ENCODE measurements around the gene SNED1. TPM values are rescaled to one million over a fixed set of nuclear protein-coding genes. Genes with fewer than 3 reads are reported as not detected.

The SNED1 gene
- total and polyA plus RNA-seq, 2 donors (not counting 1 experiment from before 2014, with no cell fraction given), result 27.2 to 39.5 TPM

DNA sequence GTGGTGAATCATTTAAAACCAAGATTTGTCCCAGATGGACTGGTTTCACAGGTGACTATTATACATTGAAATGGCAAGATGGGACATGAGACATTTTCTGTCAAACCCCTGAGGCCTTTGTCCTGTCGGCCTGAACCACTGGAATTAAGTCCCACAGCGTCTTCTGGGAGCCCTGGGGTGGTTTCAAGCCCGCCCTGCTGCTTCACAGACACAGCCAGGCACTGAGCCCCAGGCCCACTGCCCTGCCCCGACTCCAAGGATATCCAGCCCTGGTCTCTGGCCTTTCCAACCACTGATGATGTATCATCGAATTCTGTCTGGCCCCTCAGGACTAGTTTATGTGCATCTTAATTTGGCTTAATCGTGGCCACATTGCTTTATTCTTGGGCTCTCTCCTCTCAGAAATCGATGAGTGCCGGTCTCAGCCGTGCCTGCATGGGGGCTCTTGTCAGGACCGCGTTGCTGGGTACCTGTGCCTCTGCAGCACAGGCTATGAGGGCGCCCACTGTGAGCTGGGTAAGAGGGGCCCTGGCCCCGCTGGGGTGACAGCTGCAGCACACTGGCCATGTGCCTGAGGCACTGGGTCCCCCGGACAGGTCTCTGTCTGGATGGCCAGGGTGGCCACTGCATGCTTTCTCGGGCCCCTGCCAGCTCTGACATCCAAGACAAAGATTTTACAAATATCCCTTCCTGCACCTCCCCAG is 64.1 kb downstream of the SNED1 start:
- no peaks in the 10 kb centered on the region for H3K79me2 ChIP-seq (ENCODE audit: control insufficient read depth, insufficient read depth, low read length)
- H3K4me2 ChIP-seq (ENCODE audit: extremely low read depth, insufficient read depth, low read length), result no peak overlapping the region
- H3K27ac ChIP-seq (ENCODE audit: insufficient read depth, low read length), result no peak overlapping the region
- no peak overlapping the region for H3K4me3 ChIP-seq (replicated peaks in 1 of 4; ENCODE audit: control extremely low read depth in 1 of 4, insufficient read depth in 1 of 4, low read depth in 3 of 4, low read length in 4 of 4)
- peaks cover 4% of the 10 kb centered on the region for H3K36me3 ChIP-seq (ENCODE audit: control insufficient read depth, insufficient read depth, low read length)
- DNase-seq (ENCODE audit: low read depth in 2 of 2), result no peak
- H3K9me3 ChIP-seq (ENCODE audit: control insufficient read depth, insufficient read depth, low read depth, low read length), result no peaks in the 10 kb centered on the region
- no peak for TF ChIP-seq CTCF (conservative IDR thresholded peaks at IDR 0.05 in 1 of 2, IDR thresholded peaks at IDR 0.05 in 1 of 2; ENCODE audit: low read depth in 1 of 2, low read length in 2 of 2)
- TF ChIP-seq EZH2 (IDR thresholded peaks at IDR 0.05; ENCODE audit: low read length, missing control alignments), result no peak
- H4K20me1 ChIP-seq (ENCODE audit: control insufficient read depth, extremely low read depth, insufficient read depth, low read length), result no peaks in the 10 kb centered on the region
- H3K4me1 ChIP-seq (ENCODE audit: control insufficient read depth, extremely low read depth, insufficient read depth, low read length), result no peaks in the 10 kb centered on the region
- no peak overlapping the region for H2AFZ ChIP-seq (ENCODE audit: low read length)
- H3K27me3 ChIP-seq (ENCODE audit: control insufficient read depth, insufficient read depth, low read length), result no peaks in the 10 kb centered on the region
- no peak overlapping the region for H3K9ac ChIP-seq (ENCODE audit: insufficient read depth, low read length)

GRCh38 chr2:241063093-241063551 is 64.7 kb downstream of the SNED1 start:
- Histone ChIP-seq H3K4me1 (ENCODE audit: control insufficient read depth, extremely low read depth, insufficient read depth, low read length) (no peaks in the 10 kb centered on the region), H3K79me2 (ENCODE audit: control insufficient read depth, insufficient read depth, low read length) (no peaks in the 10 kb centered on the region), H3K27ac (ENCODE audit: insufficient read depth, low read length) (no peak overlapping the region), H3K27me3 (ENCODE audit: control insufficient read depth, insufficient read depth, low read length) (no peaks in the 10 kb centered on the region), H2AFZ (ENCODE audit: low read length) (no peak overlapping the region), H3K4me2 (ENCODE audit: extremely low read depth, insufficient read depth, low read length) (no peak overlapping the region), H3K9ac (ENCODE audit: insufficient read depth, low read length) (no peak overlapping the region), H4K20me1 (ENCODE audit: control insufficient read depth, extremely low read depth, insufficient read depth, low read length) (no peaks in the 10 kb centered on the region), H3K36me3 (ENCODE audit: control insufficient read depth, insufficient read depth, low read length) (peaks cover 4% of the 10 kb centered on the region), H3K4me3 (replicated peaks in 1 of 4; ENCODE audit: control extremely low read depth in 1 of 4, insufficient read depth in 1 of 4, low read depth in 3 of 4, low read length in 4 of 4) (no peak overlapping the region), H3K9me3 (ENCODE audit: control insufficient read depth, insufficient read depth, low read depth, low read length) (no peaks in the 10 kb centered on the region)
- TF ChIP-seq CTCF (conservative IDR thresholded peaks at IDR 0.05 in 1 of 2, IDR thresholded peaks at IDR 0.05 in 1 of 2; ENCODE audit: low read depth in 1 of 2, low read length in 2 of 2) (no peak), EZH2 (IDR thresholded peaks at IDR 0.05; ENCODE audit: low read length, missing control alignments) (no peak)
- DNase-seq (ENCODE audit: low read depth in 2 of 2), result no peak

DNA sequence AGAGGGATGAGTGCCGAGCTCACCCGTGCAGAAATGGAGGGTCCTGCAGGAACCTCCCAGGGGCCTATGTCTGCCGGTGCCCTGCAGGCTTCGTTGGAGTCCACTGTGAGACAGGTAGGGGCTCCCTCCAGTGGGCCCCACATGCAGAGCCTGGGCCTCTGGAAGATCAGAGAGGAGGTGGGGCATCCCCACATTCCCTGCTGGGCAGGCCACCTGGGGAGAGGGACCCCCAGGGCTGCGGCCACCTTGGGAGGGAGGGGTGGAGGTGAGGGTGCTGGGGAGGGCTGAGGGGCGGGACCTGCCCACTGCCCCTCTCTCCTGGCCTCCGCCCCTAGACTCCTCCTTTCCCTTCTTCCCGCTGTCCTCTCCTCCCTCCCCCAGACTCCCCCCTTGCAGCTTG is 65.2 kb downstream of the SNED1 start:
- TF ChIP-seq EZH2 (IDR thresholded peaks at IDR 0.05; ENCODE audit: low read length, missing control alignments) (no peak), CTCF (conservative IDR thresholded peaks at IDR 0.05 in 1 of 2, IDR thresholded peaks at IDR 0.05 in 1 of 2; ENCODE audit: low read depth in 1 of 2, low read length in 2 of 2) (no peak)
- Histone ChIP-seq H3K79me2 (ENCODE audit: control insufficient read depth, insufficient read depth, low read length) (no peaks in the 10 kb centered on the region), H4K20me1 (ENCODE audit: control insufficient read depth, extremely low read depth, insufficient read depth, low read length) (no peaks in the 10 kb centered on the region), H3K4me3 (replicated peaks in 1 of 4; ENCODE audit: control extremely low read depth in 1 of 4, insufficient read depth in 1 of 4, low read depth in 3 of 4, low read length in 4 of 4) (no peak overlapping the region), H3K9me3 (ENCODE audit: control insufficient read depth, insufficient read depth, low read depth, low read length) (no peaks in the 10 kb centered on the region), H2AFZ (ENCODE audit: low read length) (no peak overlapping the region), H3K4me1 (ENCODE audit: control insufficient read depth, extremely low read depth, insufficient read depth, low read length) (no peaks in the 10 kb centered on the region), H3K9ac (ENCODE audit: insufficient read depth, low read length) (no peak overlapping the region), H3K27me3 (ENCODE audit: control insufficient read depth, insufficient read depth, low read length) (no peaks in the 10 kb centered on the region), H3K27ac (ENCODE audit: insufficient read depth, low read length) (no peak overlapping the region), H3K4me2 (ENCODE audit: extremely low read depth, insufficient read depth, low read length) (no peak overlapping the region), H3K36me3 (ENCODE audit: control insufficient read depth, insufficient read depth, low read length) (peaks cover 4% of the 10 kb centered on the region)
- DNase-seq (ENCODE audit: low read depth in 2 of 2), result no peak
